OCI-LY3 (cell line): ENCODE results near the gene OMP.

Experiments used
- H2AFZ ChIP-seq: fragments of 200-600, 300-600 bp; shearing (Covaris generic); 2 replicates; pipeline ENCODE4 v1.6.0; 2014; ENCODE audit warnings: antibody characterized with exemption, low read depth, low read length
- H3K27ac ChIP-seq: fragments of 200-600, 300-600 bp; sonication (generic); 2 replicates; pipeline ENCODE4 v1.5.1; 2014; ENCODE audit warnings: mild to moderate bottlenecking, low read length, moderate library complexity, mixed read lengths
- H3K27me3 ChIP-seq: fragments of 200-600, 300-600 bp; sonication (generic); 2 replicates; pipeline ENCODE4 v1.6.1; 2014; ENCODE audit warnings: low read depth, low read length, mixed read lengths
- H3K36me3 ChIP-seq: fragments of 200-600, 300-600 bp; sonication (generic); replicated peaks from 2 replicates; pipeline ENCODE3; 2014; ENCODE audit warnings: low read depth, low read length, mixed read lengths
- H3K4me1 ChIP-seq: fragments of 300-600, 200-600 bp; sonication (generic); 2 replicates; pipeline ENCODE4 v1.6.1; 2014; ENCODE audit warnings: low read length, mixed read lengths
- H3K4me2 ChIP-seq: fragments of 200-600, 300-600 bp; sonication (generic); 2 replicates; pipeline ENCODE4 v1.6.1; 2014; ENCODE audit warnings: low read length, mixed read lengths
- H3K4me3 ChIP-seq: fragments of 300-600, 200-600 bp; sonication (generic); 2 replicates; pipeline ENCODE4 v1.5.1; 2014; ENCODE audit warnings: antibody characterized with exemption, mild to moderate bottlenecking, low read length, moderate library complexity
- H3K79me2 ChIP-seq: fragments of 300-600, 200-600 bp; shearing (Covaris generic); 2 replicates; pipeline ENCODE4 v1.6.1; 2014; ENCODE audit warnings: mild to moderate bottlenecking, low read length, mixed read lengths
- H3K9ac ChIP-seq: fragments of 300-600, 200-600 bp; shearing (Covaris generic); 2 replicates; pipeline ENCODE4 v1.6.0; 2014; ENCODE audit warnings: mild to moderate bottlenecking, low read length, moderate library complexity
- H3K9me3 ChIP-seq: fragments of 200-600, 300-600 bp; shearing (Covaris generic); 2 replicates; pipeline ENCODE4 v1.6.1; 2014; ENCODE audit warnings: low read length, mixed read lengths; ENCODE audit not compliant: insufficient read depth
- H4K20me1 ChIP-seq: fragments of 200-600, 300-600 bp; sonication (generic); 2 replicates; pipeline ENCODE4 v1.6.1; 2016; ENCODE audit warnings: low read length, mixed read lengths; ENCODE audit not compliant: insufficient read depth
- EZH2phosphoT487 ChIP-seq: fragments of 200-600 bp; shearing (Covaris generic); IDR thresholded peaks from 2 replicates; pipeline ENCODE4 v1.6.1; 2018; ENCODE audit warnings: antibody characterized with exemption, mixed run types, low read depth
- TF ChIP-seq, protein P1 (sequence below): fragments of 200-600, 300-600 bp; sonication (generic); IDR thresholded peaks from 2 replicates; pipeline ENCODE4 v1.5.1; 2014; ENCODE audit warnings: antibody characterized with exemption, low read length, low read depth

The OMP gene

DNA sequence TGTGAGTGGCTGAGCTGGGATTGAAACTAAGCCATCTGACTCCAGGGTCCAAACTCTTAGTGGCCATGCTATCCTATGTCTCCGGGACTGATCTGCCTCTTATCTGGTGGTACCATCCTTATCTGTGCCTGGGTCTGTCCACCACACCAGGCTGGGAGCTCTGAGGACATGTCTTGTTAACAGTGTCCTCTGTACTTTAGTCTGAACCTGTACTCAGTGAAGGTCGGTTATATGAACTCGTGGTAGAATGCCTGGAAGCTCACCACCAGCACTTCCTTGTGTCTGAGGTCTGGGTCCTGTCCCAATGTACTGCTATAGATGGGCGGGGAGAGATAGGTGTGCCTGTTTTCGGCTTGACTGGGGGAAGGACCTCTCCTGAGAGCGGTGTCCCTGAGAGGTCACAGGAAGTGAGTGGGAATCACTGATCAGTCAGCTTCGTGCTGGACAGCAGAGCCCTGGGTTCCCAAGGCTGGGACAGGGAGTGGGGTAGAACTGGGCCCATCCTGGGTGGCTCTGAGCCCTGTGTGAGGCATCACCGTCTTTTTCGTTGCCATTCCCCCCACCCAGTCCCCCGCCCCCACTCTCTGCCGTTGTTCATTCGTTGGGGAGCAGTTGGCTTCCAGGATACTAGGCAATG, 34.3 kb downstream of the OMP start:
- Histone ChIP-seq H2AFZ (no peak overlapping the region), H3K9me3 (no peaks in the 10 kb centered on the region), H3K27me3 (no peaks in the 10 kb centered on the region), H3K9ac (no peak overlapping the region; the same call in 1 of the 2 replicates), H3K4me2 (peak overlapping the region; percentile 25; the same call in 1 of the 2 replicates), H3K4me3 (no peak overlapping the region), H3K4me1 (peaks cover 40% of the 10 kb centered on the region), H3K79me2 (no peaks in the 10 kb centered on the region), H3K27ac (peak overlapping the region; percentile 0; the same call in 1 of the 2 replicates), H4K20me1 (no peaks in the 10 kb centered on the region), H3K36me3 (no peaks in the 10 kb centered on the region)
- TF ChIP-seq, protein P1, sequence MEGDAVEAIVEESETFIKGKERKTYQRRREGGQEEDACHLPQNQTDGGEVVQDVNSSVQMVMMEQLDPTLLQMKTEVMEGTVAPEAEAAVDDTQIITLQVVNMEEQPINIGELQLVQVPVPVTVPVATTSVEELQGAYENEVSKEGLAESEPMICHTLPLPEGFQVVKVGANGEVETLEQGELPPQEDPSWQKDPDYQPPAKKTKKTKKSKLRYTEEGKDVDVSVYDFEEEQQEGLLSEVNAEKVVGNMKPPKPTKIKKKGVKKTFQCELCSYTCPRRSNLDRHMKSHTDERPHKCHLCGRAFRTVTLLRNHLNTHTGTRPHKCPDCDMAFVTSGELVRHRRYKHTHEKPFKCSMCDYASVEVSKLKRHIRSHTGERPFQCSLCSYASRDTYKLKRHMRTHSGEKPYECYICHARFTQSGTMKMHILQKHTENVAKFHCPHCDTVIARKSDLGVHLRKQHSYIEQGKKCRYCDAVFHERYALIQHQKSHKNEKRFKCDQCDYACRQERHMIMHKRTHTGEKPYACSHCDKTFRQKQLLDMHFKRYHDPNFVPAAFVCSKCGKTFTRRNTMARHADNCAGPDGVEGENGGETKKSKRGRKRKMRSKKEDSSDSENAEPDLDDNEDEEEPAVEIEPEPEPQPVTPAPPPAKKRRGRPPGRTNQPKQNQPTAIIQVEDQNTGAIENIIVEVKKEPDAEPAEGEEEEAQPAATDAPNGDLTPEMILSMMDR: no peak
- TF ChIP-seq EZH2phosphoT487: no peak

- TF ChIP-seq EZH2phosphoT487: no peak
- TF ChIP-seq, protein P1: no peak
- no peaks in the 10 kb centered on the region for H3K36me3 ChIP-seq
- no peaks in the 10 kb centered on the region for H3K9me3 ChIP-seq
- H3K27me3 ChIP-seq: no peaks in the 10 kb centered on the region
- peak overlapping the region; percentile 77 for H3K4me2 ChIP-seq
- peak overlapping the region; percentile 61 for H2AFZ ChIP-seq
- peak overlapping the region; percentile 22; the same call in 1 of the 2 replicates for H3K27ac ChIP-seq
- no peaks in the 10 kb centered on the region for H3K79me2 ChIP-seq
- H3K4me1 ChIP-seq: peaks cover 45% of the 10 kb centered on the region
- peak overlapping the region; percentile 76; the same call in 1 of the 2 replicates for H3K4me3 ChIP-seq
- H3K9ac ChIP-seq: peak overlapping the region; percentile 63
- H4K20me1 ChIP-seq: no peaks in the 10 kb centered on the region
Observed at GRCh38 chr11:77137421-77137820, 34.8 kb downstream of the OMP start.

DNA sequence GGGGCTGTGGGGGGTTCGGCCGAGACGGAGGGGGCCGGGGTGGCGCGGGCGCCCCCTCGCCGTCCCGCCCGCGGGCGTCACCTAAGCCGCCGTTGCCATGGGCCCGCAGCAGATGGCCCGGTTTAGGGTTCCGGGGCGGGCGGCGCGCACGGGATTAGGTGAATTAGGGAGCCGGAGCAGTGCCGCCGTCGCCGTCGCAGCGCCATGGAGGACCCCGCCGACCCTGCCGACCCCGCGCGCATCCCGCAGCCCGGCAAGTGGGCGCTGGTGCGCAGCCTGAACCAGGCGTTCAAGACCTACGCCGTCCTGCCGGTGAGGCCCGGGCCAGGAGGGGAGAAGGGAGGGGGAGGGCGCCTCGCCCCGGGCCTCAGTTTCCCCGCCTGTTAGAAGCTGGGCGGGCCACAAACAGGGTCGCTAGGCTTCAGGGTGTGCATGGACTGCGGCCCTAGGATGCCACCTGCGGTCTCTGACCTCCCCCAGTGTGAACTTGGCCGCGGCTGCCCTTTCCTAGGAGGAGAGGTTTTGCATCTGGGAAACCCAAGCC, 35.5 kb downstream of the OMP start:
- H3K36me3 ChIP-seq: no peaks in the 10 kb centered on the region
- H2AFZ ChIP-seq: peak overlapping the region; percentile 61
- peak overlapping the region; percentile 76 for H3K4me3 ChIP-seq
- no peaks in the 10 kb centered on the region for H3K79me2 ChIP-seq
- H4K20me1 ChIP-seq: no peaks in the 10 kb centered on the region
- peak overlapping the region; percentile 63 for H3K9ac ChIP-seq
- H3K27ac ChIP-seq: peak overlapping the region; percentile 18; the same call in 1 of the 2 replicates
- no peaks in the 10 kb centered on the region for H3K9me3 ChIP-seq
- TF ChIP-seq, protein P1: no peak
- TF ChIP-seq EZH2phosphoT487: no peak
- H3K4me2 ChIP-seq: peak overlapping the region; percentile 77
- H3K27me3 ChIP-seq: no peaks in the 10 kb centered on the region
- peaks cover 49% of the 10 kb centered on the region for H3K4me1 ChIP-seq

DNA sequence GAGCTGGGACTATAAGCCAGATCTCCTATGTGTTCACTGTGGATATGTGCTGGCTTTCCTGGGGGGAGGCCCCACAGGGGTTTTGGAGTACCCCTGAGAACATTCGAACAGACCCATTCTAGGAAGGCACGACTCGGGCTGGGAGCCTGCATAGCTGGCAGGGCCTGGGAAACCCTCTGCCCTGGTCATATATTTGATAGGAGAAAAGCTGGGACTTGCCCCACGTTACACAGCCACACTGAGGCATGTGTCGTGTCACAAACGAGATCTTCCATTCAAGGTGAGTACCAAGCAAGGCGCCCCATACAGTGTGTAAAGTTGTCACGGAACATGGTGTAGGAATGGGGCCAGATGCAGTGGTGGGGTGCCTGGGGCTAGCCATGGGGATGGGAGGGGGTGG, 36.6 kb downstream of the OMP start:
- Histone ChIP-seq H2AFZ (no peak overlapping the region), H3K9me3 (no peaks in the 10 kb centered on the region), H3K27ac (no peak overlapping the region), H4K20me1 (no peaks in the 10 kb centered on the region), H3K4me3 (peak overlapping the region; percentile 76), H3K4me1 (peaks cover 55% of the 10 kb centered on the region), H3K79me2 (no peaks in the 10 kb centered on the region), H3K27me3 (no peaks in the 10 kb centered on the region), H3K36me3 (no peaks in the 10 kb centered on the region), H3K9ac (peak overlapping the region; percentile 63; the same call in 1 of the 2 replicates), H3K4me2 (peak overlapping the region; percentile 77)
- TF ChIP-seq EZH2phosphoT487: no peak
- TF ChIP-seq, protein P1: no peak
